ENCODE data around the gene TBC1D8.

GRCh38 chr2:101081375-101081907 is 69.7 kb downstream of the TBC1D8 start:
- TF ChIP-seq CTCF (IDR thresholded peaks at IDR 0.05) (no peak), EZH2 (IDR thresholded peaks at IDR 0.05) (no peak), EZH2phosphoT487 (IDR thresholded peaks at IDR 0.05) (no peak)

Measured in neural progenitor cell (in vitro differentiated cells).